Lung (tissue), 12 donors: ENCODE measurements around the gene CCL26. TPM values are rescaled to one million over a fixed set of nuclear protein-coding genes. Genes with fewer than 3 reads are reported as not detected.
A peak's percentile ranks its signal among the peaks of the same experiment; 100 is the strongest.

Experiments
- ATAC-seq: fragments of 200-7000 bp; cut with Tn5 transposase; one replicate; pipeline ENCODE4 v1.9.1; 2020; ENCODE audit warnings: moderate number of reproducible peaks; ENCODE audit not compliant: insufficient read depth, low FRiP score
- DNase-seq, 3 donors: peaks; one replicate each; pipeline ENCODE4 v3.0.0-alpha.2; 2013 to 2017
- H3K27ac ChIP-seq, 2 donors: one replicate each; pipeline ENCODE4 v1.5.1; 2013; ENCODE audit warnings: mild to moderate bottlenecking in 2 of 2, moderate library complexity in 2 of 2, control low read depth in 1 of 2, inconsistent platforms in 1 of 2, low read depth in 1 of 2, low read length in 1 of 2
- H3K27me3 ChIP-seq, 3 donors: one replicate each; pipeline ENCODE4 v1.5.1; 2013; ENCODE audit warnings: low read length in 2 of 3; ENCODE audit not compliant: control insufficient read depth in 3 of 3, insufficient read depth in 3 of 3
- H3K36me3 ChIP-seq, 4 donors: one replicate each; pipeline ENCODE4 v1.5.1; 2013; ENCODE audit warnings: low read length in 4 of 4, mild to moderate bottlenecking in 1 of 4, moderate library complexity in 1 of 4; ENCODE audit not compliant: control insufficient read depth in 4 of 4, insufficient read depth in 4 of 4
- H3K4me1 ChIP-seq, 5 donors: one replicate each; pipeline ENCODE4 v1.5.1; 2013; ENCODE audit warnings: low read length in 5 of 5, mild to moderate bottlenecking in 2 of 5, moderate library complexity in 1 of 5; ENCODE audit not compliant: control insufficient read depth in 5 of 5, insufficient read depth in 5 of 5
- H3K4me3 ChIP-seq: one replicate; pipeline ENCODE4 v1.5.1; 2013; ENCODE audit warnings: mild to moderate bottlenecking, control low read depth, moderate library complexity
- H3K9ac ChIP-seq, 2 donors: one replicate each; pipeline ENCODE4 v1.5.1; 2013; ENCODE audit warnings: low read length in 2 of 2, control low read depth in 1 of 2; ENCODE audit not compliant: insufficient read depth in 1 of 2
- H3K9me3 ChIP-seq, 4 donors: one replicate each; pipeline ENCODE4 v1.5.1; 2013; ENCODE audit warnings: low read length in 3 of 4, mild to moderate bottlenecking in 1 of 4, moderate library complexity in 1 of 4; ENCODE audit not compliant: control insufficient read depth in 4 of 4, insufficient read depth in 3 of 4
- WGBS, 2 donors: extraction: QIAGEN DNeasy Blood & Tissue Kit; methylation state at CpG; one replicate each; pipeline ENCODE4 v1.1.7; 2013; 5-methylcytosine and 5-hydroxymethylcytosine counted together
- polyA plus RNA-seq, 2 donors: library from polyadenylated mRNA; stranded (reverse); fragments of 200-250 nt; gene quantifications; one replicate each; pipeline ENCODE4 v1.2.1, GENCODE V29; 2013
- total RNA-seq, 2 donors: library from RNA; depleted of rRNA in 1 of 2; stranded (reverse); fragments of >200 nt in 1 of 2; gene quantifications; one replicate each; pipeline ENCODE4 v1.2.1, GENCODE V29; 2014 to 2021
- TF ChIP-seq, protein P1 (sequence below): IDR thresholded peaks from 2 replicates; pipeline ENCODE4 v1.5.1; 2012; ENCODE audit warnings: mild to moderate bottlenecking; ENCODE audit errors: control extremely low read depth, extremely low read depth
- donor health status: control.
- donor health status: control.
- donor health status: Bipolar disorder and iron deficiency.
- donor health status: healthy.
- donor health status: DM: yes; HTN: yes; CAD: no.

Gene CCL26
- total and polyA plus RNA-seq, 4 donors = 0.94 to 2.2 TPM; not detected in 2

DNA sequence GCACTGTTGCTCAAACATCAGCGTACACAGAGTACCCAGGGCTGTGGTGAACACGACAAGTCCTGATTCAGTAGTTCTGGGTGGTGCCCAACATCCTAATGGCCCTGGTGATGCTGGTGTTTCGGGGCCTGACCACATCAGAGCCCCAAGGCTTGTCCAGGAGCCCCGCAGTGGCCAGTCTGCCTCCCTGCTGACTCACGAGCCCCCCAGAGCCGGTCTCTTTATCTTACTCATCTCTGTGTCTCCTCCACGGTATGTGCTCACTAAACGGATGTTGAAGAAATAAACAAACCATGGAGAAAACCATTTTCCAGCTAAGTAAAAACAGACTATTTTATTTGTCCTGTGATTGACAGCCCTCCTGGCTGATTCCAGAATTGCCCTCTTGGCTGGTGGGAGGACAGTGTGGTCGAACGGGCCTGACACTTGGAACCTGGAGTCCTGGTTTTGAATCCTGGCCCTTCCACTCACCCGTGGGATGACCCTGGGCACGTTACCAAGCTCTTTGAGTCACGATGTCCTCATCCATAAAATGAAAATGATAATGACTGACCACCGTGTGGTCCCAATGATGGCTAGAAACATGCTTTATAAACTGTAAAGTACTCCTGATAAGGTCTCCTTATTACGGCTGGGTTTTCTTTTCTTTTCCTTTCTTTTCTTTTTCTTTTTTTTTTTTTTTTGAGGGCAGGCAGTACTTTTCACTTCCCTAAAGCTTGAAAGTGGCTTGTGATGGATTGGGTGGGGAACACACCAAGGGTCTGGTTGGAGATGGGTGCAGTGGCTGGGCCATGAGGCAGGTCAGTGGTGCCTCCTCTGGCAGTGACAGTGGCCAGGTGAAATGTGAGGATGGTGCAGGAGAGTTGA lies 39.0 kb downstream of the CCL26 start:
- Histone ChIP-seq H3K9me3 (no peaks in the 10 kb centered on the region), H3K4me3 (no peak overlapping the region), H3K36me3 (no peaks in the 10 kb centered on the region), H3K4me1 (peaks cover 0 to 14% (median 6%) of the 10 kb centered on the region in 5 donors), H3K27ac (peak overlapping the region in 1 of 2 donors; percentile 83), H3K9ac (no peak overlapping the region), H3K27me3 (no peaks in the 10 kb centered on the region)
- TF ChIP-seq, protein P1, sequence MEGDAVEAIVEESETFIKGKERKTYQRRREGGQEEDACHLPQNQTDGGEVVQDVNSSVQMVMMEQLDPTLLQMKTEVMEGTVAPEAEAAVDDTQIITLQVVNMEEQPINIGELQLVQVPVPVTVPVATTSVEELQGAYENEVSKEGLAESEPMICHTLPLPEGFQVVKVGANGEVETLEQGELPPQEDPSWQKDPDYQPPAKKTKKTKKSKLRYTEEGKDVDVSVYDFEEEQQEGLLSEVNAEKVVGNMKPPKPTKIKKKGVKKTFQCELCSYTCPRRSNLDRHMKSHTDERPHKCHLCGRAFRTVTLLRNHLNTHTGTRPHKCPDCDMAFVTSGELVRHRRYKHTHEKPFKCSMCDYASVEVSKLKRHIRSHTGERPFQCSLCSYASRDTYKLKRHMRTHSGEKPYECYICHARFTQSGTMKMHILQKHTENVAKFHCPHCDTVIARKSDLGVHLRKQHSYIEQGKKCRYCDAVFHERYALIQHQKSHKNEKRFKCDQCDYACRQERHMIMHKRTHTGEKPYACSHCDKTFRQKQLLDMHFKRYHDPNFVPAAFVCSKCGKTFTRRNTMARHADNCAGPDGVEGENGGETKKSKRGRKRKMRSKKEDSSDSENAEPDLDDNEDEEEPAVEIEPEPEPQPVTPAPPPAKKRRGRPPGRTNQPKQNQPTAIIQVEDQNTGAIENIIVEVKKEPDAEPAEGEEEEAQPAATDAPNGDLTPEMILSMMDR = no peak
- ATAC-seq (no peak), DNase-seq (no peak)
- 56 to 75% methylated on average over 15 of the region's 15 CpGs for WGBS, 2 donors

DNA sequence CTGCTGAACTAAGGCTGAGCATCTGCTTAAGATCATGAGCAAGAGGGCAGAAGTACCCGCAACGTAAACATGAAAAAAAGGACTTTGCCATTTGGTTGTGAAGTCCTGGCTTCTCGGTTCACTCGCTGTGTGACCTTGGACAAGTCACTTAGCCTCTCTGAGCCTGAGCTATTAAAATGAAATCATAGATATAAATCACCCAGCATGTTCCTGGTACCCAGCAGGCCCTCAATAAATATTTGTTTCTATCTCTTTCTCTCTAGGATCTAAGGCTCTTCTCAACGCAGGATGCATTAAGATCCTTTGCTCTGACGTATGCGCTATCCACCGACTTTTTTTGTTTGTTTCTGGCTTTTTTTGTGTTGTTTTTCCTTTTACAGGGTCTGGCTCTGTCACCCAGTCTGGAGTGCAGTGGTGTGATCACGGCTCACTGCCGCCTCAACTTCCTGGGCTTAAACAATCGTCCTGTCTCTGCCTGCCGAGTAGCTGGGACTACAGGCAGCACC lies 39.9 kb downstream of the CCL26 start:
- H3K36me3 ChIP-seq = no peaks in the 10 kb centered on the region
- no peak overlapping the region for H3K9ac ChIP-seq
- no peaks in the 10 kb centered on the region for H3K27me3 ChIP-seq
- 73 to 77% methylated on average over 12 of the region's 12 CpGs for WGBS, 2 donors
- ATAC-seq (no peak), DNase-seq (no peak)
- peak overlapping the region in 1 of 2 donors; percentile 78 for H3K27ac ChIP-seq
- H3K9me3 ChIP-seq = no peaks in the 10 kb centered on the region
- H3K4me3 ChIP-seq = no peak overlapping the region
- H3K4me1 ChIP-seq = peaks cover 0 to 14% (median 0%) of the 10 kb centered on the region in 5 donors
- TF ChIP-seq, protein P1 = no peak

GRCh38 chr7:75729851-75730274 lies 42.1 kb downstream of the CCL26 start:
- no peak overlapping the region for H3K9ac ChIP-seq
- 41 to 47% methylated on average over 4 of the region's 4 CpGs for WGBS, 2 donors
- no peaks in the 10 kb centered on the region for H3K27me3 ChIP-seq
- no peaks in the 10 kb centered on the region for H3K36me3 ChIP-seq
- no peak overlapping the region for H3K4me3 ChIP-seq
- TF ChIP-seq, protein P1 = no peak
- DNase-seq (no peak), ATAC-seq (no peak)
- peaks cover 0 to 12% (median 0%) of the 10 kb centered on the region in 5 donors for H3K4me1 ChIP-seq
- H3K27ac ChIP-seq = peak overlapping the region in 1 of 2 donors; percentile 10
- H3K9me3 ChIP-seq = no peaks in the 10 kb centered on the region
